HEK293 (cell line): ENCODE results near the gene CCN2.

ENCODE experiments used
- CTCF ChIA-PET: fragments of 350-600 bp; formaldehyde crosslinking; extraction: SDS; loops from one replicate; lab custom pipeline; 2021; ENCODE audit warnings: antibody characterized with exemption; lab: Yijun Ruan, JAX
- POLR2A ChIA-PET: fragments of 300-600 bp; formaldehyde crosslinking; extraction: SDS; loops from one replicate; lab custom pipeline; 2020; ENCODE audit warnings: antibody characterized with exemption, inconsistent platforms; lab: Yijun Ruan, JAX
- H3K27ac ChIP-seq: fragments of 200-500 bp; sonication (Bioruptor generic); 2 replicates; pipeline ENCODE4 v1.5.1; 2014; ENCODE audit warnings: low read depth, low read length, control low read depth, inconsistent platforms; ENCODE audit errors: extremely low read depth
- H3K36me3 ChIP-seq, 2 experiments: fragments of 200-500 bp in 1 of 2; sonication (Bioruptor generic) in 1 of 2; 1 replicate in 1 of 2; 2 replicates in 1 of 2; pipeline ENCODE4 v1.5.1; 2014 to 2017; ENCODE audit warnings: inconsistent platforms in 2 of 2, low read length in 2 of 2; ENCODE audit not compliant: control insufficient read depth in 2 of 2, insufficient read depth in 1 of 2
- H3K4me1 ChIP-seq: fragments of 200-500 bp; sonication (Bioruptor generic); 2 replicates; pipeline ENCODE4 v1.5.1; 2014; ENCODE audit warnings: mild to moderate bottlenecking, low read length, inconsistent platforms; ENCODE audit not compliant: control insufficient read depth, insufficient read depth
- H3K4me3 ChIP-seq: 2 replicates; pipeline ENCODE4 v1.5.1; 2011; ENCODE audit warnings: low read depth, mild to moderate bottlenecking, control low read depth, low read length, moderate library complexity
- H3K9me3 ChIP-seq: fragments of 200-500 bp; sonication (Bioruptor generic); 2 replicates; pipeline ENCODE4 v1.5.1; 2014; ENCODE audit warnings: low read depth, low read length, inconsistent platforms; ENCODE audit not compliant: control insufficient read depth, insufficient read depth
- AEBP2 ChIP-seq: fragments of 450-650 bp; formaldehyde crosslinking; IDR thresholded peaks from 2 replicates; pipeline ENCODE4 v1.5.1; 2016; ENCODE audit warnings: missing biosample characterization, missing genetic modification characterization, borderline replicate concordance
- ATF2 ChIP-seq: fragments of 450-650 bp; formaldehyde crosslinking; IDR thresholded peaks from 2 replicates; pipeline ENCODE4 v1.5.1; 2016; ENCODE audit warnings: missing biosample characterization, missing genetic modification characterization, low read depth
- KLF8 ChIP-seq: fragments of 450-650 bp; formaldehyde crosslinking; IDR thresholded peaks from 2 replicates; pipeline ENCODE4 v1.5.1; 2016; ENCODE audit warnings: missing biosample characterization, missing genetic modification characterization
- PRDM1 ChIP-seq: fragments of 450-650 bp; formaldehyde crosslinking; IDR thresholded peaks from 2 replicates; pipeline ENCODE4; 2016; ENCODE audit warnings: missing biosample characterization, missing genetic modification characterization
- PRDM10 ChIP-seq: fragments of 450-650 bp; formaldehyde crosslinking; IDR thresholded peaks from 2 replicates; pipeline ENCODE4 v1.5.1; 2016; ENCODE audit warnings: missing biosample characterization, missing genetic modification characterization
- SP3 ChIP-seq: fragments of 450-650 bp; formaldehyde crosslinking; IDR thresholded peaks from 2 replicates; pipeline ENCODE4 v1.5.1; 2016; ENCODE audit warnings: missing biosample characterization, missing genetic modification characterization
- SP7 ChIP-seq: fragments of 450-650 bp; formaldehyde crosslinking; IDR thresholded peaks from 2 replicates; pipeline ENCODE4 v1.5.1; 2016; ENCODE audit warnings: missing biosample characterization, missing genetic modification characterization
- TCF7L2 ChIP-seq: IDR thresholded peaks from 2 replicates; pipeline ENCODE4 v1.6.1; 2011; ENCODE audit warnings: low read depth, mild to moderate bottlenecking, inconsistent platforms, low read length, moderate library complexity, borderline replicate concordance
- YY2 ChIP-seq: fragments of 450-650 bp; formaldehyde crosslinking; IDR thresholded peaks from 2 replicates; pipeline ENCODE4 v1.5.1; 2016; ENCODE audit warnings: missing biosample characterization, missing genetic modification characterization
- ZNF10 ChIP-seq: fragments of 450-650 bp; formaldehyde crosslinking; IDR thresholded peaks from 2 replicates; pipeline ENCODE4 v1.5.1; 2017; ENCODE audit warnings: missing biosample characterization, missing genetic modification characterization
- ZNF133 ChIP-seq: fragments of 450-650 bp; formaldehyde crosslinking; IDR thresholded peaks from 2 replicates; pipeline ENCODE4 v1.5.1; 2016; ENCODE audit warnings: missing biosample characterization, missing genetic modification characterization
- ZNF2 ChIP-seq: fragments of 450-650 bp; formaldehyde crosslinking; IDR thresholded peaks from 2 replicates; pipeline ENCODE4 v1.5.1; 2016; ENCODE audit warnings: missing biosample characterization, missing genetic modification characterization
- ZNF280C ChIP-seq: fragments of 450-650 bp; formaldehyde crosslinking; IDR thresholded peaks from 2 replicates; pipeline ENCODE4 v1.5.1; 2016; ENCODE audit warnings: missing biosample characterization, missing genetic modification characterization
- ZNF423 ChIP-seq: fragments of 450-650 bp; formaldehyde crosslinking; IDR thresholded peaks from 2 replicates; pipeline ENCODE4 v1.5.1; 2016; ENCODE audit warnings: missing biosample characterization, missing genetic modification characterization
- ZNF473 ChIP-seq: fragments of 450-650 bp; formaldehyde crosslinking; IDR thresholded peaks from 2 replicates; pipeline ENCODE4 v1.5.1; 2017; ENCODE audit warnings: missing biosample characterization, missing genetic modification characterization
- ZNF521 ChIP-seq: fragments of 450-650 bp; formaldehyde crosslinking; IDR thresholded peaks from 2 replicates; pipeline ENCODE4 v1.5.1; 2017; ENCODE audit warnings: missing biosample characterization, mild to moderate bottlenecking, missing genetic modification characterization
- ZNF561 ChIP-seq: fragments of 450-650 bp; IDR thresholded peaks from 2 replicates; pipeline ENCODE4 v1.5.1; 2018; ENCODE audit warnings: missing biosample characterization, missing genetic modification characterization, borderline replicate concordance
- ZNF624 ChIP-seq: fragments of 450-650 bp; formaldehyde crosslinking; IDR thresholded peaks from 2 replicates; pipeline ENCODE4 v1.5.1; 2017; ENCODE audit warnings: missing biosample characterization, missing genetic modification characterization
- ZNF654 ChIP-seq: fragments of 450-650 bp; formaldehyde crosslinking; IDR thresholded peaks from 2 replicates; pipeline ENCODE4 v1.5.1; 2016; ENCODE audit warnings: low read depth, missing biosample characterization, missing genetic modification characterization
- ZNF658 ChIP-seq: fragments of 450-650 bp; formaldehyde crosslinking; IDR thresholded peaks from 2 replicates; pipeline ENCODE4; 2016; ENCODE audit warnings: missing biosample characterization, missing genetic modification characterization
- ZNF704 ChIP-seq: fragments of 450-650 bp; formaldehyde crosslinking; IDR thresholded peaks from 2 replicates; pipeline ENCODE4 v1.5.1; 2016; ENCODE audit warnings: missing biosample characterization, missing genetic modification characterization
- ZNF777 ChIP-seq: fragments of 450-650 bp; formaldehyde crosslinking; IDR thresholded peaks from 2 replicates; pipeline ENCODE4 v1.5.1; 2017; ENCODE audit warnings: missing biosample characterization, missing genetic modification characterization, borderline replicate concordance

Gene CCN2

GRCh38 chr6:131960371-131961133 is 9.4 kb upstream of the CCN2 start (continued):
- TF ChIP-seq PRDM10 (tag by site-specific recombination) = no peak
- TF ChIP-seq TCF7L2 = no peak
- TF ChIP-seq ZNF658 = no peak
- 0 out of 2 replicates have a peak, but pooled peaks have one; percentile 12 for TF ChIP-seq ZNF654
- no peak for TF ChIP-seq ZNF133 (tag by site-specific recombination)
- no peak for TF ChIP-seq ZNF704 (tag by site-specific recombination)
- no peak for TF ChIP-seq YY2 (tag by site-specific recombination)
- no peak for TF ChIP-seq ZNF777 (tag by site-specific recombination)
- TF ChIP-seq SP7 (tag by site-specific recombination) = no peak
- TF ChIP-seq ZNF521 (tag by site-specific recombination) = no peak
- peak; percentile 91 for TF ChIP-seq PRDM1 (tag by site-specific recombination)
- no peak for TF ChIP-seq ZNF624
- TF ChIP-seq ZNF561 (tag by site-specific recombination) = no peak
- TF ChIP-seq ZNF10 (tag by site-specific recombination) = no peak
- no peak for TF ChIP-seq ZNF423
- TF ChIP-seq KLF8 (tag by site-specific recombination) = no peak
- TF ChIP-seq ATF2 (tag by site-specific recombination) = peak; percentile 73

GRCh38 chr6:131958542-131959470 is 7.6 kb upstream of the CCN2 start:
- Histone ChIP-seq H3K4me3 (no peak overlapping the region), H3K4me1 (peaks cover 14% of the 10 kb centered on the region), H3K27ac (no peak overlapping the region), H3K9me3 (no peaks in the 10 kb centered on the region), H3K36me3 (no peaks in the 10 kb centered on the region)
- ChIA-PET CTCF (interaction anchor here (0.6 to 1.8 kb wide), 7 partner anchors 7 to 300 kb away, joined by 3 to 8 read pairs (median 3); partner anchors contain the start of gene CCN2), POLR2A (interaction anchor here (0.9 to 2.8 kb wide), 3 partner anchors 8 to 12 kb away, joined by 3 to 23 read pairs (median 4); partner anchors contain the start of gene CCN2)
- TF ChIP-seq AEBP2 (tag by site-specific recombination) = no peak
- no peak for TF ChIP-seq ZNF280C (tag by site-specific recombination)
- TF ChIP-seq ZNF2 (tag by site-specific recombination) = no peak
- TF ChIP-seq SP3 = no peak
- no peak for TF ChIP-seq ZNF473 (tag by site-specific recombination)
- no peak for TF ChIP-seq TCF7L2
- TF ChIP-seq ZNF10 (tag by site-specific recombination) = no peak
